ENCODE measurements around the gene RAB40A.

Gene RAB40A

GRCh38 chrX:103537871-103538387 lies 18.6 kb upstream of the RAB40A start:
- H3K4me2 ChIP-seq (ENCODE audit: low read length) = no peak overlapping the region
- no peaks in the 10 kb centered on the region for H3K4me1 ChIP-seq (ENCODE audit: control insufficient read depth, low read length)
- H3K79me2 ChIP-seq (ENCODE audit: control insufficient read depth, low read length) = no peaks in the 10 kb centered on the region
- H3K36me3 ChIP-seq (ENCODE audit: control insufficient read depth, low read length) = no peaks in the 10 kb centered on the region
- H3K4me3 ChIP-seq (ENCODE audit: low read length) = no peak overlapping the region
- H3K27me3 ChIP-seq (ENCODE audit: control insufficient read depth, low read length) = no peaks in the 10 kb centered on the region
- no peaks in the 10 kb centered on the region for H3F3A ChIP-seq (ENCODE audit: control insufficient read depth, insufficient read depth)
- no peaks in the 10 kb centered on the region for H3K9me3 ChIP-seq (ENCODE audit: control insufficient read depth, insufficient read depth, low read length)
- H4K20me1 ChIP-seq (ENCODE audit: control insufficient read depth, insufficient read depth, low read depth, low read length) = no peaks in the 10 kb centered on the region
- H3K27ac ChIP-seq (ENCODE audit: low read depth, low read length) = no peak overlapping the region
- TF ChIP-seq CTCF (IDR thresholded peaks at IDR 0.05; ENCODE audit: low read depth, low read length, poor library complexity, severe bottlenecking) (no peak), EZH2phosphoT487 (IDR thresholded peaks at IDR 0.05; ENCODE audit: borderline replicate concordance, low read length) (no peak)
- no peaks in the 10 kb centered on the region for H3K9me2 ChIP-seq (replicated peaks; ENCODE audit: control insufficient read depth, low read length)

- H3K79me2 ChIP-seq (ENCODE audit: control insufficient read depth, low read length) = no peaks in the 10 kb centered on the region
- TF ChIP-seq CTCF (IDR thresholded peaks at IDR 0.05; ENCODE audit: low read depth, low read length, poor library complexity, severe bottlenecking) = no peak
- TF ChIP-seq EZH2phosphoT487 (IDR thresholded peaks at IDR 0.05; ENCODE audit: borderline replicate concordance, low read length) = no peak
- H3F3A ChIP-seq (ENCODE audit: control insufficient read depth, insufficient read depth) = no peaks in the 10 kb centered on the region
- no peaks in the 10 kb centered on the region for H4K20me1 ChIP-seq (ENCODE audit: control insufficient read depth, insufficient read depth, low read depth, low read length)
- H3K9me3 ChIP-seq (ENCODE audit: control insufficient read depth, insufficient read depth, low read length) = no peaks in the 10 kb centered on the region
- H3K36me3 ChIP-seq (ENCODE audit: control insufficient read depth, low read length) = no peaks in the 10 kb centered on the region
- H3K4me3 ChIP-seq (ENCODE audit: low read length) = no peak overlapping the region
- H3K4me1 ChIP-seq (ENCODE audit: control insufficient read depth, low read length) = no peaks in the 10 kb centered on the region
- no peak overlapping the region for H3K4me2 ChIP-seq (ENCODE audit: low read length)
- no peaks in the 10 kb centered on the region for H3K9me2 ChIP-seq (replicated peaks; ENCODE audit: control insufficient read depth, low read length)
- H3K27ac ChIP-seq (ENCODE audit: low read depth, low read length) = no peak overlapping the region
- H3K27me3 ChIP-seq (ENCODE audit: control insufficient read depth, low read length) = no peaks in the 10 kb centered on the region
Measured at GRCh38 chrX:103536732-103537131, 17.4 kb upstream of the RAB40A start.

GRCh38 chrX:103536071-103536470 lies 16.8 kb upstream of the RAB40A start:
- Histone ChIP-seq H4K20me1 (ENCODE audit: control insufficient read depth, insufficient read depth, low read depth, low read length) (no peaks in the 10 kb centered on the region), H3K27me3 (ENCODE audit: control insufficient read depth, low read length) (no peaks in the 10 kb centered on the region), H3K27ac (ENCODE audit: low read depth, low read length) (no peak overlapping the region), H3F3A (ENCODE audit: control insufficient read depth, insufficient read depth) (no peaks in the 10 kb centered on the region), H3K9me3 (ENCODE audit: control insufficient read depth, insufficient read depth, low read length) (no peaks in the 10 kb centered on the region), H3K79me2 (ENCODE audit: control insufficient read depth, low read length) (no peaks in the 10 kb centered on the region), H3K4me2 (ENCODE audit: low read length) (no peak overlapping the region), H3K4me3 (ENCODE audit: low read length) (no peak overlapping the region), H3K36me3 (ENCODE audit: control insufficient read depth, low read length) (no peaks in the 10 kb centered on the region), H3K4me1 (ENCODE audit: control insufficient read depth, low read length) (no peaks in the 10 kb centered on the region), H3K9me2 (replicated peaks; ENCODE audit: control insufficient read depth, low read length) (no peaks in the 10 kb centered on the region)
- no peak for TF ChIP-seq EZH2phosphoT487 (IDR thresholded peaks at IDR 0.05; ENCODE audit: borderline replicate concordance, low read length)
- no peak for TF ChIP-seq CTCF (IDR thresholded peaks at IDR 0.05; ENCODE audit: low read depth, low read length, poor library complexity, severe bottlenecking)
